Smooth muscle cell (in vitro differentiated cells): Measurements from ENCODE around the gene DCST1. TPM values are rescaled to one million over a fixed set of nuclear protein-coding genes. Genes with fewer than 3 reads are reported as not detected.

Experiments used
- DNase-seq: peaks from one replicate; lab custom pipeline; 2025; ENCODE audit not compliant: unreplicated experiment; lab: John Stamatoyannopoulos, UW
- H2AFZ ChIP-seq: fragments of 200-600 bp; sonication (generic); 2 replicates; pipeline ENCODE4 v1.6.0; 2016; ENCODE audit warnings: antibody characterized with exemption, low read depth, mild to moderate bottlenecking
- H3F3A ChIP-seq: fragments of 200-600 bp; sonication (generic); 2 replicates; pipeline ENCODE4 v1.6.0; 2017; ENCODE audit warnings: antibody characterized with exemption, low read depth
- H3K27ac ChIP-seq: fragments of 200-600 bp; sonication (generic); 2 replicates; pipeline ENCODE4 v1.5.1; 2016; ENCODE audit warnings: low read depth, mild to moderate bottlenecking
- H3K27me3 ChIP-seq: fragments of 200-600 bp; sonication (generic); 2 replicates; pipeline ENCODE4 v1.6.1; 2016; ENCODE audit warnings: low read depth, mild to moderate bottlenecking
- H3K36me3 ChIP-seq: fragments of 200-600 bp; sonication (generic); 2 replicates; pipeline ENCODE4 v1.5.1; 2016; ENCODE audit warnings: low read depth
- H3K4me1 ChIP-seq: fragments of 200-600 bp; sonication (generic); 2 replicates; pipeline ENCODE4 v1.5.1; 2016; ENCODE audit warnings: low read depth
- H3K4me2 ChIP-seq: fragments of 200-600 bp; sonication (generic); 2 replicates; pipeline ENCODE4 v1.6.0; 2016; ENCODE audit warnings: mild to moderate bottlenecking
- H3K4me3 ChIP-seq: fragments of 200-600 bp; sonication (generic); 2 replicates; pipeline ENCODE4 v1.5.1; 2016; ENCODE audit warnings: mild to moderate bottlenecking
- H3K79me2 ChIP-seq: fragments of 200-600 bp; sonication (generic); 2 replicates; pipeline ENCODE4 v1.6.0; 2016; ENCODE audit warnings: low read depth, mild to moderate bottlenecking
- H3K9ac ChIP-seq: fragments of 200-600 bp; sonication (generic); 2 replicates; pipeline ENCODE4 v1.6.0; 2016; ENCODE audit warnings: low read depth
- H3K9me3 ChIP-seq: fragments of 200-600 bp; sonication (generic); replicated peaks from 2 replicates; pipeline ENCODE4 v1.5.1; 2016; ENCODE audit warnings: low read depth
- H4K20me1 ChIP-seq: fragments of 200-600 bp; sonication (generic); 2 replicates; pipeline ENCODE4 v1.6.0; 2016; ENCODE audit warnings: low read depth
- WGBS: methylation state at CpG from one replicate; pipeline ENCODE4 v1.1.7; 2016; ENCODE audit warnings: low lambda C conversion rate; 5-methylcytosine and 5-hydroxymethylcytosine counted together
- polyA plus RNA-seq: library from polyadenylated mRNA; unstranded; fragments of >200 nt; fragmentation: Nextera tagmentation; extraction: Ambion mirVana; gene quantifications from 2 replicates; pipeline ENCODE4 v1.2.1, GENCODE V29; 2016
- total RNA-seq: library from RNA; depleted of rRNA; stranded (reverse); fragments of >200 nt; gene quantifications from 2 replicates; pipeline ENCODE4 v1.2.3, GENCODE V29; 2014
- TF ChIP-seq, protein P1 (sequence below): fragments of 200-600 bp; sonication (generic); IDR thresholded peaks from 2 replicates; pipeline ENCODE4 v1.5.1; 2017; ENCODE audit warnings: borderline replicate concordance, mild to moderate bottlenecking, antibody characterized with exemption; ENCODE audit not compliant: insufficient read depth, poor library complexity, severe bottlenecking

DCST1 gene
- total and polyA plus RNA-seq, 2 experiments from 2014 or later, result not detected

DNA sequence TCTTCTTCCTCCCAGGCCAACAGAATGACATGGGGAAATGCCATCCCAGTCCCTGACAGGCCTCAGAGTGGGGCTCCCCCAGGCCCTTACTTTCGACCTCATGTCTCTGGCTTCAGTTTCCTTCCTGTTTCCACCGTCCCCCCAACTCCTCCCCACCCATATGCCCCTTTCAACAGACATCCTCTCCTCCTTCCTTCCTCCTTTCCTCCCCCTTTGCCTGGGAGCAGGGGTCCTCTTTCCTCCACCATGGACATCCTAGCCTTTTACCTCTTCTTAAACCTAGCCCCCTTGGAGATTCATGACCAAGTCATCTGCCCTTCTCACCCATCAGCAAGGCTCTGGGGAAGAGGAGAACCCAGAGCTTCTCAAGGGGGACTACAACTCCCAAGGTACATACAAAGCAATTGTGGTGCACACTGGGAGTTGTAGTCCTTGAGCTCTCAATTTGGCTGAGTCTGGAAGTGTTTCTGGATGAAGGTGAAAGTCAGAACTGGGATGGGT is 27.0 kb upstream of the DCST1 start:
- 71% methylated on average over 2 of the region's 2 CpGs for WGBS
- H3K9me3 ChIP-seq, result no peaks in the 10 kb centered on the region
- H4K20me1 ChIP-seq, result peaks cover 55% of the 10 kb centered on the region
- no peak overlapping the region for H3K4me2 ChIP-seq
- H3K27me3 ChIP-seq, result no peaks in the 10 kb centered on the region
- no peak overlapping the region for H2AFZ ChIP-seq
- no peak overlapping the region for H3K9ac ChIP-seq
- peaks cover 49% of the 10 kb centered on the region for H3K79me2 ChIP-seq
- H3F3A ChIP-seq, result no peaks in the 10 kb centered on the region
- TF ChIP-seq, protein P1, sequence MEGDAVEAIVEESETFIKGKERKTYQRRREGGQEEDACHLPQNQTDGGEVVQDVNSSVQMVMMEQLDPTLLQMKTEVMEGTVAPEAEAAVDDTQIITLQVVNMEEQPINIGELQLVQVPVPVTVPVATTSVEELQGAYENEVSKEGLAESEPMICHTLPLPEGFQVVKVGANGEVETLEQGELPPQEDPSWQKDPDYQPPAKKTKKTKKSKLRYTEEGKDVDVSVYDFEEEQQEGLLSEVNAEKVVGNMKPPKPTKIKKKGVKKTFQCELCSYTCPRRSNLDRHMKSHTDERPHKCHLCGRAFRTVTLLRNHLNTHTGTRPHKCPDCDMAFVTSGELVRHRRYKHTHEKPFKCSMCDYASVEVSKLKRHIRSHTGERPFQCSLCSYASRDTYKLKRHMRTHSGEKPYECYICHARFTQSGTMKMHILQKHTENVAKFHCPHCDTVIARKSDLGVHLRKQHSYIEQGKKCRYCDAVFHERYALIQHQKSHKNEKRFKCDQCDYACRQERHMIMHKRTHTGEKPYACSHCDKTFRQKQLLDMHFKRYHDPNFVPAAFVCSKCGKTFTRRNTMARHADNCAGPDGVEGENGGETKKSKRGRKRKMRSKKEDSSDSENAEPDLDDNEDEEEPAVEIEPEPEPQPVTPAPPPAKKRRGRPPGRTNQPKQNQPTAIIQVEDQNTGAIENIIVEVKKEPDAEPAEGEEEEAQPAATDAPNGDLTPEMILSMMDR, result no peak
- H3K36me3 ChIP-seq, result no peaks in the 10 kb centered on the region
- H3K27ac ChIP-seq, result no peak overlapping the region
- H3K4me3 ChIP-seq, result no peak overlapping the region
- H3K4me1 ChIP-seq, result peaks cover 32% of the 10 kb centered on the region
- no peak for DNase-seq

DNA sequence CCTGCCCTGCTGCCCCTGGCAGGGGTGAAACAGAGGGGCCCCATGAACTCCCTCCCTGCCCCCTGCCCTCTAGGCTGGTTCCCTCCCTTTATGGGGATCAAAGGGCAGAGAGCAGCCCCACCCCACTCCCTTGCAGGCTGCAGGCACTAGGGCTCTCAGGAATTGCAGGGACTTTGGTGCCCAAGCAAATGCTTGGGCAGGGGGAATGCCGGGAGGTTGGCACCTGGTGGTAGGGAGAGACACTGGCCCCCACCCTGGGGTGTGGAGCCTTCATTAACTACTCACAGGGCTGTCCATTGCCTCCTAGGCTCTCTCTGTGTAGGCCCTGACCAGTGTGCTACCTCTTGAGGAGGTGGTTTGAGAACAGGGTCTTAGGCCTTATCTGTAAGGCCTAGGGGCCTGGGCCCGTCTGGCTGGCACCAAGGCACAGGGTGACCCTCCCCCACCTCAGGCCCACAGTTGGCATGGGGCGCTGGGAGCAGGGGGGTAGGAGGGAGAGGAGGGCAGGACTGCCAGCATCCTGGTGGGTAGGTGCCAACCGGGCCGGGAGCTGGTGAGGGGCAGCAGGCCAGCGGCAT is 26.3 kb upstream of the DCST1 start:
- peaks cover 49% of the 10 kb centered on the region for H3K79me2 ChIP-seq
- no peaks in the 10 kb centered on the region for H3K27me3 ChIP-seq
- H3K4me3 ChIP-seq, result no peak overlapping the region
- peaks cover 61% of the 10 kb centered on the region for H4K20me1 ChIP-seq
- no peak for DNase-seq
- H3K4me2 ChIP-seq, result no peak overlapping the region
- WGBS, result 96% methylated on average over 4 of the region's 6 CpGs
- H3K36me3 ChIP-seq, result no peaks in the 10 kb centered on the region
- no peaks in the 10 kb centered on the region for H3F3A ChIP-seq
- H3K9me3 ChIP-seq, result no peaks in the 10 kb centered on the region
- TF ChIP-seq, protein P1, result no peak
- H3K9ac ChIP-seq, result no peak overlapping the region
- no peak overlapping the region for H2AFZ ChIP-seq
- no peak overlapping the region for H3K27ac ChIP-seq
- H3K4me1 ChIP-seq, result peaks cover 37% of the 10 kb centered on the region

DNA sequence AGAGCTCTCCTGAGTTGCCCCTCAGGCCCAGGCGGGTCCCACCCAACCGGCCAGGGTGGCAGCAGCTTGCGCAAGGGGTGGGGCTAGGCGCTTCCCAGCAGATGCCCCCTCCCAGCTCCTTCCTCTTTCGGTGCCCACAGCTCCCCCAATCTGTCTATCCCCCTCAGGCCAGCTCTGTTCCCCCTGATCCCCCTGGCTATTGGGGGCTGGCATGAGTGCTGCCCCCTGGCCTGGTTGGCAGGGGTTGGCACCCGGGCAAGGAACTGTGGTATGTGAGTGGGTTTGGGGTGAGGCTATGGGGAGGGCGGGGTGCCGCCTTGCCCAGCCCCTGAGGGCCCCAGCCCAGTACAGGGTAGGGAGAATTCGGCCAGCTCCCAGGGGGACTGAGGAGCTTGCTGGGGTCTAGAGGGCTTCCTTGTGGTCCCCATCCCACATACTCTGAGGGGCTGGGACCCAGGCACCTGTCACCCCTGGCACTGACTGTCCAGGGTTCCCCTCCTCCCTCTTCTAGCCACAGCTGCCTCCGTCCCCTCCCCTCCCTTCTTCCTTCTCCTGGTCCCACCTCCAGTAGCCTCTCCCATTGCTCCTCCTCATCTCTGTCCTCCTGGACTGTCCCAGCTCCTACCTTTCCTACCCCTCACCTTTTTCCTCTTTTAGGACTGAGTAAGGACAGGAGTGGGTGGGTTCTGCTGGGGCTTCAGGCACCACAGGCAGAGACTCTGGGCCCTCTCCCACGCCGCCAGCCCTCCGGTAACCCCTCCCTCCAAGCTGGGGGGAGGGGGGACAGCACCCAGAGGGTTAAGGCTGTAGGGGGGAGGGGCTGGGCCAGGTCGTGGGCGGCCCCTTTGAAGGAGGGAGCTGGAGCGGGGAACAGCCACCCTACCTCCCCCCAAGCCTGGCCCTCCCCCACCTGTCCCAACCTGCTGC is 25.3 kb upstream of the DCST1 start:
- H3K4me3 ChIP-seq, result no peak overlapping the region
- DNase-seq, result no peak
- no peak overlapping the region for H3K4me2 ChIP-seq
- no peaks in the 10 kb centered on the region for H3K27me3 ChIP-seq
- H3K36me3 ChIP-seq, result no peaks in the 10 kb centered on the region
- no peak overlapping the region for H2AFZ ChIP-seq
- TF ChIP-seq, protein P1, result no peak
- peaks cover 41% of the 10 kb centered on the region for H3K79me2 ChIP-seq
- H3K4me1 ChIP-seq, result peaks cover 41% of the 10 kb centered on the region
- WGBS, result 82% methylated on average over 11 of the region's 16 CpGs
- no peaks in the 10 kb centered on the region for H3F3A ChIP-seq
- H3K9me3 ChIP-seq, result no peaks in the 10 kb centered on the region
- H3K27ac ChIP-seq, result no peak overlapping the region
- peaks cover 65% of the 10 kb centered on the region for H4K20me1 ChIP-seq
- no peak overlapping the region for H3K9ac ChIP-seq
